ENCODE measurements around the gene PAX8.

Gene PAX8

DNA sequence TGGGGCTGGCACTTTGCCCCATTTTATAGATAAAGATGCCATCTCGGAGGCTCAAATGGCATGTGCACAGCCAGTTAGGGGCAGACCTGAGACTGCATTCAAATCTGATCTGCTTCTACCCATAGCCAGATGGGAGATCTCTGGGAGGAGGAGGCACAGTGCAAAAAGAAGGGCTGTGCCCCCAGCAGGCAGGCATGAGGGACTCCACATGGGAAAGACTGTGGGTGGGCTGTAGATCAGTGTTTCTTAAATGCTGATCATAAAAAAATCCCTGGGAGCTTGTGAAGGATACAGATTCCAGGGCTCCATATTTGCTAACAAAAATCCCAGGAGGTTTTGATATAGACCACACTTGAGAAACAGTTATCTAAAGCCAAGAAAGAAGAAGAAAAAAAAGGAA lies 15.2 kb downstream of the PAX8 start:
- no peak for DNase-seq

DNA sequence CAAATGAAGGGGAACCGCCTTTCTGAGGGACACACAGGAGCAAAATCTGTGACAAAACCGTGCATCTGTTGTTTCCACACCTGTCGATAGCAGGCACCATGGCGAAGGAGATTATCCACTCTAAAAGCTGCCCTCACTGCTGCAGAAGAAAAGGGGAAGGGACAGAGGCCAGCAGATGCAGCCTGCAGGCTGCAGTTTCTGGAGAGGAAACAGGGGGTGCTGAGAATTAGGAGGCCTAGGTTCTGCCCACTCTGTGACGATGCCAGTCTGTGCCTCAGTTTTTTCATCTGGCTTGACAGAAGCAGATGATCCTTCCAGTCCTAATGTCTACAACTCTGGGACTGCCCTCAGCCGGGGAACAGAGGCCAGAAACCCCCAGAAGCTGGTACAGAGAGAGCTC lies 17.7 kb downstream of the PAX8 start:
- DNase-seq, result no peak

DNA sequence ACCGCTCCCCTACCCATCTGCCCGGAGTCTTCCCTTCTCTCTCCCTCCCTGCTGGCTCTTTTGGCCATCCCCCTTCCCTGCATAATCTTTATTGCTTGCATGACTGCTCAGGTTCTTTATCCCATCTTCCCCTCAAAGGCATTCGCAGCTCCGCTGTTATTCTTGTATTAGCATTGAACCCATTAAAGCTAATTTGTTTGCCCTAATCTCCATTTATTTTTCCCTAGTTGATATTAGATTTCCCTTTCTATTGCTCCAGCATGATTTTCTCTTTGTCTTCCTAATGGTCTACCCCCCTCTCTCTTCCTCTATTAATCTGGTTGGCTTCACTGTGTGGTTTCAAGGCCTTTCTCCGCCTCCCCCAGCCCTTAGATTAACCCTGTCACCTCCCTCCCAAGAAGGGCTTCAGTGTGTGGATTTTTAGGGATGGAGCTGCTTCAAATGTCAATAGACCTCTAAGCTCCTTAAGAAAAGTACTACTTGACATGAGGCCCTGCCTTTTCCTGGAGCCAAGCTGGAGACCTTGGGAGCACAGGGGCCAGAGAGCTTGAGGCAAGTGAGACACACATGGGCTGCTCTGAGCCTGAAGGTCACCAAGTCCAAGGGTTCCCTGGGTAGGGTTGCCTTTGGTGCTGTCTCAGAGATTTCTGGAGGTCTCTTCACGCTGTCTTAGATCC lies 20.1 kb downstream of the PAX8 start:
- no peak for DNase-seq

GRCh38 chr2:113257516-113258264 lies 21.0 kb downstream of the PAX8 start:
- DNase-seq, result no peak

GRCh38 chr2:113255140-113256070 lies 23.3 kb downstream of the PAX8 start:
- DNase-seq, result no peak

GRCh38 chr2:113253453-113253852 lies 25.3 kb downstream of the PAX8 start:
- DNase-seq, result no peak

DNA sequence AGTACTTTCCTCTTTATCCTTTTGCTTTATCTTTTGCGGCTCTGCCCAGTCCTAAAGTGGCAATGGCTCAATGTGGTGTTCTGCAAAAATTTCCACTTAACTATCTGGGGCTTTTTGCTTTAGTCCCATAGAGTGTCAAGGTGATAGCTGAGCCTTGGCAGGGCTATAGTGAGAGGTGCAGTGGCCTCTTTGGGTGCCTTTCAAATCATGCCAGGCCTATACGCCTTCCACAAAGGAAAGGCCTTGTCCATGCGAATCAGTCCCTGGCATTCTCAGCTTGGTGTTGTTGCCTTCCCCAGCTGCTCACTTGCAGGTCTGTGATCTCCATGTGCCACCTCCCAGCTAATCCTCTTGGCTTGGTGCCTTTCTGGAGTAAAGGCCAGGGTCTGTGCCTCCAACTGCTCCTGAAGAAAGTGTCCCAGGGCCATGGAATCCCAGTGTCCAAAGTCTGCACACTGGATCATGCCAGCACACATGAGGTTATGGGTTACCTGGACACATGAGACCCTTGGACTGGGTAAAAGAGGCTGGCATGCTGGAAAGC lies 26.6 kb downstream of the PAX8 start:
- no peak for DNase-seq

- DNase-seq, result no peak
Measured at GRCh38 chr2:113251118-113251517, 27.6 kb downstream of the PAX8 start.

DNA sequence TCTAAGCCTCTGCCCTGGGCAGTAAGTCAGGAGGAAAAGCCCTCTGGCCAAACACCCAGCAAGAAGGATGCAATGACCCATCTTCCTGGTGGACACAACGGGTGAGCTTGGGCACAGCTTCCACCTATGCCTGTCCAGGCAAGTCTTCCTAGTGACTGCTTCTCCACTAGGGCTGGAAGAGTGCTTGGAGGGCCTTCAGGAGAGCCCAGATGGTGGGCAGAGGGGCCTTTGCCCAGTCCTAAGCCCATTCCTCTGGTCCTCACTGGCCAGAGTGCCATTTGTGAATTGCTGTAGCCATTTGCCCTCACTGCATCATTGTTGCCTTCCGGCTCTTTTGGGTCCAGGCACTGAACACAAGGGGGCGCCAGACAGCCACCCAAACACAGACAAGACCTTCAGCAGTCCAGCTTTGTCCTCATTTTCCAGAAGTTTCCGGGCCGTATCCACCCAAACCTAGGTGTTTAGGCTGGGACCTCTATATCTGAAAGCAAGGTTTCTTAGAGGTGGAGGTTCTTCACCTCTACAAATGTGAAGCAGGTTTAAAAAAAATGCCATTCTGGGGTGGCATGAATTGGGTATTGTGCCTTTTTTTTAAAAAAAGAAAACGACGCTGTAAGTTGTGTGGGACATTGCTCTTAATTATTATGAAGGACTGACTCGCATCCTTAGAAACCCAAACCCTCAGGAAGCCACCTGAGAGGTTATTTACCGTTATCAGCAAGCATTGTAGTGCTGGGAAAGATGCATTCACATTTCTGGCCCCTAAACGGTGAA lies 29.5 kb downstream of the PAX8 start:
- DNase-seq, result no peak

GRCh38 chr2:113246606-113247005 lies 32.1 kb downstream of the PAX8 start:
- DNase-seq, result no peak

DNA sequence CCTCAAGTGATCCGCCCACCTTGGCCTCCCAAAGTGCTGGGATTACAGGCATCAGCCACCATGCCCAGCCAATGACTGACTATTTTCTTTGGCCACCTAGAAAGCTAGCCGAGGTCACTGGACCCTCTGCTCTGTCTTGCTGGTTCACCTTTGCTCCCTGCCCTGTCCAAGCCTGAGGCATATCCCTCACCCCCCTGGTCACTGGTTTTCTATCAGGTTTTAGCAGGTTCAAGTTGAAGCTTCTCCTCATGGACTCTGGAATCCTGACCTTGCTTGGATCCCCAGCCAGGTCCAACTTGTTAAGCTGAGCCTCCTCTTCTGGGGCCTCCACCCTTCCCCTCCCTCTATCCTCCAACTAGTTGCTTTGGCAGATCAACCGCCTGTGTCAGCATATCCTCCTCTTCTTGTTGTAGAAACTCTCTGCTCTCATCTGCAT lies 33.4 kb downstream of the PAX8 start:
- DNase-seq, result no peak

DNA sequence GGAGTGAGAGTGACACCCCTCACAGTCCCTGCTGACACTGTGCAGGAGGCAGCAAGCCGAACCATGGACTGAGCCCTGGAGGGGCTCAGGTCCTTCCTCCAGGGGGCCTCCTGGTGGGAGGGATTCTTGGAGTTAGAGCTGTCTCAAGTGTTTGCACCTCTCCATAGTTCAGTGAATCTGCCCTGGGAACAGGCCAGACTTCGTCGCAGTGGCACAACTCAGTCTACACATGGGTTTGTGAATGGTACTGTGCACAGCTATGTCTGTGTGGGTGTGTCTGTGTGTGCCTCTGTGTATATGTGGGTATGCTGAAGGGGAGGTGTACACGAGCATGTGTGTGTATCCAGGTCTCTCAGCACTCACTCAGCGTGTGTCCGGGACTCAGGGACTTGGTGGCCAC lies 36.4 kb downstream of the PAX8 start:
- DNase-seq, result no peak

DNA sequence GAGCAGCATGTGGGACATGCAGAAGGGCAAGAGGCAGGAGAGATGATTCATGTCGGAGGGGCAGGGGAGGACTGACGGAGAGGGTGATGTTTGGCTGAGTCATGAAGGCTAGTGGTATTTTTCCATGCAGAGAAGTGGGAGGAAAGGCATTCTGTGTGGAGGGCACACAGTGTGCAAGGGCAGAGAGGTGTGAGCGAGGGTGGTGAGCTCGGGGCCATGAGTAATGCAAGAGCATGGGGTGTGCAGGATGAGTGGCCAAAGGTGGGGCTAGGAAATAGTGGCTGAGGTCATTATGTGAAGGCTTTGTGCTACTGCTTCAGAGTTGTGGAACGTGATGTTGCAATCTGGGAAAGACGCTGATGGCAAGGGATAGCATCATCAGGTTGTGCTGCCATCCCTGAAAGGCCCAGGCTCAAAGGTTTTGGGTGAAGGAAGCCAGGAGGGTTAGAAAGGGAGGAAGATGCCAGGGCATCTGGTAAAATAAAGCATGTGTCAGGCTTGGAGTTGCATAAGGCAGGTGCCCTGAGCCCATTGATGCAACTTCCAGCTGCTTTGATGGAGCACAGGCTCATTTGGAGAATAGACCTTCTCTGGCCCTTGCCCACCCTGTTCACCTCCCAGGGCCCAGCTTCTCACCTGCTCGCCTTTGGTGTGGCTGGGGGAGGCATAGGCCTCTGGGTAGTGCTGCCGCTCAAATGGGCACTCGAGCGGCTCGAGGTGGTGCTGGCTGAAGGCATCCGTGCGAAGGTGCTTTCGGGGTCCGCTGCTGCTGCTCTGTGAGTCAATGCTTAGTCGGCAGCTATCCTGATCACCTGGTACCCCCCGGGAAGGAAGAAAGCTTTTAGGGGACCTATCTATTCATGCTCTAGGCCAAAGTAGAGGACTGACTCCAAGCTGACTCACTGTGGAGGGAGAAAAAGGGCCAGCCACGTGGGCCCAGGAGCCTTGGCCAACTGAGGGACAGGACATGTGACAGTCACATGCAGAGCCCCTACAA lies 37.5 kb downstream of the PAX8 start:
- no peak for DNase-seq

GRCh38 chr2:113240150-113240914 lies 38.4 kb downstream of the PAX8 start:
- no peak for DNase-seq

GRCh38 chr2:113238871-113239839 lies 39.6 kb downstream of the PAX8 start:
- DNase-seq, result no peak

- no peak for DNase-seq
Measured at GRCh38 chr2:113237604-113238160, 41.0 kb downstream of the PAX8 start.

- no peak for DNase-seq
Measured at GRCh38 chr2:113236367-113237159, 42.2 kb downstream of the PAX8 start.

All from NCI-H1436 treated with DMSO at 0.1 percent for 48 hours (cell line).